GM21360 (cell line): ENCODE results near the gene TSPAN18.

ENCODE experiments used
- ATAC-seq: cut with Tn5 transposase; IDR thresholded peaks from one replicate; pipeline ENCODE4 v1.9.1; 2021; ENCODE audit warnings: mild to moderate bottlenecking, moderate library complexity; ENCODE audit not compliant: unreplicated experiment

The TSPAN18 gene

GRCh38 chr11:44793350-44794090 is 66.8 kb downstream of the TSPAN18 start:
- no peak for ATAC-seq

- no peak for ATAC-seq
Observed at GRCh38 chr11:44795803-44796535, 69.2 kb downstream of the TSPAN18 start.

GRCh38 chr11:44797051-44797450 is 70.3 kb downstream of the TSPAN18 start:
- no peak for ATAC-seq

- ATAC-seq: no peak
Observed at GRCh38 chr11:44797886-44798606, 71.3 kb downstream of the TSPAN18 start.

GRCh38 chr11:44798607-44798972 is 71.8 kb downstream of the TSPAN18 start:
- ATAC-seq: no peak

GRCh38 chr11:44799012-44799411 is 72.2 kb downstream of the TSPAN18 start:
- ATAC-seq: no peak

GRCh38 chr11:44802347-44802746 is 75.6 kb downstream of the TSPAN18 start:
- ATAC-seq: no peak

GRCh38 chr11:44803009-44803408 is 76.2 kb downstream of the TSPAN18 start:
- ATAC-seq: no peak

- no peak for ATAC-seq
Observed at GRCh38 chr11:44804449-44805437, 78.0 kb downstream of the TSPAN18 start.

GRCh38 chr11:44805596-44805995 is 78.8 kb downstream of the TSPAN18 start:
- no peak for ATAC-seq

- ATAC-seq: no peak
Observed at GRCh38 chr11:44808053-44808753, 81.4 kb downstream of the TSPAN18 start.

GRCh38 chr11:44809283-44809682 is 82.5 kb downstream of the TSPAN18 start:
- ATAC-seq: no peak

GRCh38 chr11:44811841-44812448 is 85.2 kb downstream of the TSPAN18 start:
- ATAC-seq: no peak

- no peak for ATAC-seq
Observed at GRCh38 chr11:44812971-44813370, 86.2 kb downstream of the TSPAN18 start.

- no peak for ATAC-seq
Observed at GRCh38 chr11:44813401-44813800, 86.6 kb downstream of the TSPAN18 start.

- ATAC-seq: no peak
Observed at GRCh38 chr11:44814881-44815592, 88.3 kb downstream of the TSPAN18 start.

GRCh38 chr11:44815917-44816456 is 89.2 kb downstream of the TSPAN18 start:
- no peak for ATAC-seq

GRCh38 chr11:44816761-44817160 is 90.0 kb downstream of the TSPAN18 start:
- no peak for ATAC-seq
